GM21529 (cell line): ENCODE data around the gene ABCB10.
A peak's percentile ranks its signal among the peaks of the same experiment; 100 is the strongest.
"Not testable (repeated sequence)": the region's sequence is repeated elsewhere in the genome, so short reads cannot be mapped to it uniquely, and the experiment has no call there.

Source experiments
- ATAC-seq: cut with Tn5 transposase; IDR thresholded peaks from one replicate; pipeline ENCODE4 v1.9.1; 2021; ENCODE audit not compliant: unreplicated experiment

ABCB10 gene

GRCh38 chr1:229558460-229559335, at the start of gene ABCB10:
ABCB10 (minus strand) TSS chr1:229558707; CDS start chr1:229558652, 55 bp downstream.
- peak; percentile 75 for ATAC-seq

GRCh38 chr1:229607370-229607769, 48.9 kb upstream of the ABCB10 start:
- ATAC-seq: no peak

- no peak for ATAC-seq
Measured at GRCh38 chr1:229603371-229604005, 45.0 kb upstream of the ABCB10 start.

GRCh38 chr1:229600229-229600628, 41.7 kb upstream of the ABCB10 start:
- ATAC-seq: no peak

- ATAC-seq: no peak
Measured at GRCh38 chr1:229599218-229599954, 40.9 kb upstream of the ABCB10 start.

GRCh38 chr1:229597877-229598276, 39.4 kb upstream of the ABCB10 start:
- ATAC-seq: no peak

GRCh38 chr1:229596925-229597699, 38.6 kb upstream of the ABCB10 start:
- no peak for ATAC-seq

- ATAC-seq: not testable (repeated sequence)
Measured at GRCh38 chr1:229595876-229596275, 37.4 kb upstream of the ABCB10 start.

GRCh38 chr1:229594227-229595008, 35.9 kb upstream of the ABCB10 start:
- ATAC-seq: no peak

- ATAC-seq: no peak
Measured at GRCh38 chr1:229593800-229594199, 35.3 kb upstream of the ABCB10 start.

GRCh38 chr1:229590119-229590518, 31.6 kb upstream of the ABCB10 start:
- no peak for ATAC-seq

GRCh38 chr1:229585338-229585737, 26.8 kb upstream of the ABCB10 start:
- ATAC-seq: no peak

- no peak for ATAC-seq
Measured at GRCh38 chr1:229582715-229583114, 24.2 kb upstream of the ABCB10 start.

GRCh38 chr1:229582011-229582694, 23.6 kb upstream of the ABCB10 start:
- no peak for ATAC-seq

GRCh38 chr1:229581485-229581884, 23.0 kb upstream of the ABCB10 start:
- no peak for ATAC-seq

- ATAC-seq: peak; percentile 93
Measured at GRCh38 chr1:229579059-229579673, 20.7 kb upstream of the ABCB10 start.

- no peak for ATAC-seq
Measured at GRCh38 chr1:229578168-229579058, 19.9 kb upstream of the ABCB10 start.
